NCI-H1436 treated with DMSO at 0.1 percent for 48 hours (cell line): ENCODE measurements around the gene BCL3.
"Not testable (repeated sequence)": the region's sequence is repeated elsewhere in the genome, so short reads cannot be mapped to it uniquely, and the experiment has no call there.

Experiments
- DNase-seq: peaks from one replicate; lab custom pipeline; 2025; lab: John Stamatoyannopoulos, UW

Gene BCL3

GRCh38 chr19:44721369-44721768 lies 27.1 kb upstream of the BCL3 start:
- DNase-seq: not testable (repeated sequence)

- DNase-seq: no peak
These were observed 26.1 kb upstream of the BCL3 start for GRCh38 chr19:44722131-44723121.

GRCh38 chr19:44723299-44723951 lies 25.1 kb upstream of the BCL3 start:
- no peak for DNase-seq

- no peak for DNase-seq
These were observed 24.6 kb upstream of the BCL3 start for GRCh38 chr19:44723952-44724319.

GRCh38 chr19:44725251-44725650 lies 23.3 kb upstream of the BCL3 start:
- DNase-seq: no peak

GRCh38 chr19:44725684-44726083 lies 22.8 kb upstream of the BCL3 start:
- no peak for DNase-seq

GRCh38 chr19:44726465-44726864 lies 22.0 kb upstream of the BCL3 start:
- no peak for DNase-seq

GRCh38 chr19:44728178-44728577 lies 20.3 kb upstream of the BCL3 start:
- no peak for DNase-seq

- no peak for DNase-seq
These were observed 18.9 kb upstream of the BCL3 start for GRCh38 chr19:44729516-44730033.

- no peak for DNase-seq
These were observed 17.4 kb upstream of the BCL3 start for GRCh38 chr19:44731081-44731480.

- DNase-seq: no peak
These were observed 16.9 kb upstream of the BCL3 start for GRCh38 chr19:44731622-44732021.

GRCh38 chr19:44732235-44733014 lies 16.1 kb upstream of the BCL3 start:
- no peak for DNase-seq

GRCh38 chr19:44734357-44734756 lies 14.2 kb upstream of the BCL3 start:
- no peak for DNase-seq

GRCh38 chr19:44735011-44735410 lies 13.5 kb upstream of the BCL3 start:
- DNase-seq: no peak

- no peak for DNase-seq
These were observed 11.1 kb upstream of the BCL3 start for GRCh38 chr19:44737238-44738071.

- DNase-seq: no peak
These were observed 10.4 kb upstream of the BCL3 start for GRCh38 chr19:44738136-44738535.

- no peak for DNase-seq
These were observed 9.6 kb upstream of the BCL3 start for GRCh38 chr19:44738603-44739558.

GRCh38 chr19:44740351-44740824 lies 8.1 kb upstream of the BCL3 start:
- DNase-seq: no peak

GRCh38 chr19:44741258-44741731 lies 7.2 kb upstream of the BCL3 start:
- no peak for DNase-seq

- no peak for DNase-seq
These were observed 6.6 kb upstream of the BCL3 start for GRCh38 chr19:44741841-44742329.
